GM12878 (cell line): ENCODE measurements around the gene KLF3. TPM values are rescaled to one million over a fixed set of nuclear protein-coding genes. Genes with fewer than 3 reads are reported as not detected.

Experiments used
- ATAC-seq: fragments of 200-7000 bp; cut with Tn5 transposase; 3 replicates; pipeline ENCODE4 v1.9.1; 2020; ENCODE audit warnings: mild to moderate bottlenecking, moderate library complexity
- BruUV-seq: library from RNA; stranded (reverse); fragments of 400-500 nt; replicated peaks from 2 replicates; lab custom pipeline; 2021; lab: Mats Ljungman, UMichigan
- CTCF ChIA-PET: fragments of 300-600 bp; sonication (Branson Sonifier 250); formaldehyde crosslinking; extraction: SDS; loops from one replicate; lab custom pipeline; 2021; ENCODE audit warnings: inconsistent platforms; lab: Yijun Ruan, JAX
- POLR2A ChIA-PET: fragments of 350-600 bp; formaldehyde crosslinking; extraction: SDS; loops from one replicate; lab custom pipeline; 2021; ENCODE audit warnings: inconsistent platforms; lab: Charles Lee
- RAD21 ChIA-PET: fragments of 300-600 bp; sonication (Branson Sonifier 250); formaldehyde crosslinking; loops from one replicate; lab custom pipeline; 2023; ENCODE audit warnings: antibody characterized with exemption; ENCODE audit not compliant: unreplicated experiment; lab: Charles Lee
- SMC1A ChIA-PET: fragments of 300-600 bp; sonication (Branson Sonifier 250); formaldehyde crosslinking; loops from one replicate; lab custom pipeline; 2023; ENCODE audit not compliant: unreplicated experiment, uncharacterized antibody; lab: Charles Lee
- DNase-seq: peaks from one replicate; pipeline ENCODE4 v3.0.0-alpha.2; 2011; ENCODE audit warnings: low read depth, low spot score
- FAIRE-seq: peaks from 3 replicates; lab custom pipeline; 2011; peaks lifted over from hg19 to GRCh38; lab: Jason Lieb, UNC
- H2AFZ ChIP-seq: 2 replicates; pipeline ENCODE4 v1.6.0; 2011; ENCODE audit warnings: low read depth, low read length, control low read depth; ENCODE audit not compliant: control insufficient read depth
- H3K27ac ChIP-seq: 2 replicates; pipeline ENCODE4 v1.5.1; 2011; ENCODE audit warnings: control low read depth; ENCODE audit not compliant: control insufficient read depth, insufficient read depth
- H3K27me3 ChIP-seq, 2 experiments: replicated peaks in 1 of 2; 2 replicates each; pipeline versions ENCODE4 v1.6.0 to v1.6.1; 2011; ENCODE audit warnings: low read length in 1 of 2; ENCODE audit not compliant: control insufficient read depth in 2 of 2, insufficient read depth in 2 of 2
- H3K36me3 ChIP-seq, 2 experiments: 2 replicates each; pipeline ENCODE4 v1.5.1; 2011; ENCODE audit warnings: low read length in 1 of 2; ENCODE audit not compliant: control insufficient read depth in 2 of 2, insufficient read depth in 2 of 2
- H3K4me1 ChIP-seq: 2 replicates; pipeline ENCODE4 v1.6.1; 2011; ENCODE audit warnings: mild to moderate bottlenecking, low read length, moderate library complexity, mixed read lengths; ENCODE audit not compliant: control insufficient read depth, insufficient read depth
- H3K4me2 ChIP-seq: 2 replicates; pipeline ENCODE4 v1.6.0; 2011; ENCODE audit warnings: control low read depth; ENCODE audit not compliant: control insufficient read depth, insufficient read depth
- H3K4me3 ChIP-seq: fragments of 200-600 bp; sonication (generic); 2 replicates; pipeline ENCODE4 v1.5.1; 2016
- H3K79me2 ChIP-seq: 2 replicates; pipeline ENCODE4 v1.6.0; 2011; ENCODE audit warnings: low read length; ENCODE audit not compliant: control insufficient read depth, insufficient read depth
- H3K9ac ChIP-seq: 2 replicates; pipeline ENCODE4 v1.8.0; 2011; ENCODE audit warnings: low read length, control low read depth, mixed read lengths; ENCODE audit not compliant: control insufficient read depth, insufficient read depth
- H3K9me3 ChIP-seq: replicated peaks from 3 replicates; pipeline ENCODE4 v1.5.1; 2011; ENCODE audit warnings: mild to moderate bottlenecking, low read length; ENCODE audit not compliant: control insufficient read depth, insufficient read depth
- H4K20me1 ChIP-seq: 2 replicates; pipeline ENCODE4 v1.6.0; 2011; ENCODE audit not compliant: control insufficient read depth, insufficient read depth
- BACH1 ChIP-seq: fragments of 450-650 bp; IDR thresholded peaks from 2 replicates; pipeline ENCODE4 v1.6.1; 2017; ENCODE audit warnings: mild to moderate bottlenecking, borderline replicate concordance
- CBX3 ChIP-seq: fragments of 200-600 bp; sonication (generic); IDR thresholded peaks from 2 replicates; pipeline ENCODE4 v1.6.1; 2016; ENCODE audit warnings: low read depth, borderline replicate concordance
- FOXK2 ChIP-seq: fragments of 450-650 bp; IDR thresholded peaks from 2 replicates; pipeline ENCODE4 v1.6.1; 2017; ENCODE audit warnings: mild to moderate bottlenecking, moderate library complexity
- MEF2A ChIP-seq: IDR thresholded peaks from 2 replicates; pipeline ENCODE4 v1.6.1; 2011; ENCODE audit warnings: low read depth, mild to moderate bottlenecking, low read length, moderate library complexity; ENCODE audit not compliant: insufficient read depth
- NFIC ChIP-seq: IDR thresholded peaks from 2 replicates; pipeline ENCODE4 v1.6.1; 2012; ENCODE audit warnings: low read depth, mild to moderate bottlenecking, inconsistent platforms, low read length, moderate library complexity
- SPI1 ChIP-seq: IDR thresholded peaks from 2 replicates; pipeline ENCODE4 v1.6.1; 2011; ENCODE audit warnings: low read depth, mild to moderate bottlenecking, low read length, moderate library complexity, borderline replicate concordance; ENCODE audit not compliant: insufficient read depth
- ZNF24 ChIP-seq: fragments of 450-650 bp; IDR thresholded peaks from 2 replicates; pipeline ENCODE4 v1.6.1; 2017; ENCODE audit warnings: antibody characterized with exemption, mild to moderate bottlenecking
- WGBS: methylation state at CpG from one replicate; pipeline ENCODE4 v1.1.6; 2016; ENCODE audit warnings: low lambda C conversion rate; ENCODE audit not compliant: insufficient replicate concordance, insufficient coverage; ENCODE audit errors: missing lambda C conversion rate; 5-methylcytosine and 5-hydroxymethylcytosine counted together
- in situ Hi-C: fragments of 300-500 bp; cut with MboI; formaldehyde crosslinking; loops from 9 replicates; pipeline ENCODE4 v1.14.3; 2018; ENCODE audit warnings: mixed read lengths
- intact Hi-C: fragments of 100-400 bp; cut with micrococcal nuclease; formaldehyde crosslinking; loops from one replicate; pipeline ENCODE4 v1.14.2; 2022; ENCODE audit not compliant: unreplicated experiment
- polyA plus RNA-seq, 11 experiments: library from polyadenylated mRNA; depleted of rRNA in 4 of 11; unstranded in 6 of 11; stranded (reverse) in 5 of 11; fragments of >200 nt; fragmentation: Nextera tagmentation in 4 of 11; fragmentation: Illumina TruSeq in 1 of 11; extraction: Ambion mirVana in 4 of 11; extraction: Trizol in 1 of 11; gene quantifications; 1 replicate in 1 of 11; 2 replicates in 10 of 11; pipeline versions ENCODE4 v1.2.1 to v1.2.3, GENCODE V29; 2011 to 2016; ENCODE audit warnings: inconsistent platforms in 2 of 11, missing spikeins in 2 of 11, low read depth in 1 of 11
- total RNA-seq, 4 experiments: library from RNA; depleted of rRNA in 3 of 4; stranded (reverse); fragments of >200 nt in 3 of 4; fragmentation: Illumina TruSeq in 1 of 4; extraction: Trizol in 1 of 4; gene quantifications; 2 replicates each; pipeline versions ENCODE4 v1.2.1 to v1.2.3, GENCODE V29; 2013 to 2021
- TF ChIP-seq, protein P1 (sequence below): IDR thresholded peaks from 2 replicates; pipeline ENCODE4 v1.6.1; 2011; ENCODE audit warnings: borderline replicate concordance, low read depth, mild to moderate bottlenecking, moderate library complexity, low read length; ENCODE audit not compliant: insufficient read depth, poor library complexity, severe bottlenecking

The KLF3 gene
- total and polyA plus RNA-seq, 10 of the 15 experiments (the other 5 are each of a cell fraction or from before 2014, with no cell fraction given): 1.4 to 5.8 (median 2.1) TPM

DNA sequence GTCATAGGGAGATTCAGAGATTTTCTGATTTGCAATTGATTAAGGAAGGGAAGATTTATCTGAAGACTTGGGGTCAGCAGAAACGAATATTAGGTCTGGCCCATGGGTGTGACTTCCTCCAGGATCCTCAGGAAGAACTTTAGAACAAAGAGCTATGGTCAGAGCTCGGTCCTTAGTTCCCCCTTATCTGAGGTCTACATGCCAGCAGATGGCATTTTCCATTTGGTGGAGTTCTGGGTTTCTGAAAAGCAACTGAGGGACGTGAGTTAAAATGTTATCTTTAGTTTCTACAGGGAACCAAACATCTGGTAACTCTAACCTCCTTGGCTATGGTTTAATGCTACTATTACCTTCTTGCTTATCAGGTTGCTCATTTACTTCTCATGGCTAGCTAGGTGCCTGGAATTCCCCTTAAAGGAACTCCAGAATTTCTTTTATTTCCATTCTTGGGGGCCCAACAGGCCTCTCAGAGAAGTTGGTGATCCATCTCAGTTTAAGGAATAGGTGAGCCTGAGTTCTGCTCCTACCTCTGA, 40.7 kb downstream of the KLF3 start:
- Histone ChIP-seq H3K9me3 (no peaks in the 10 kb centered on the region), H3K9ac (no peak overlapping the region), H3K4me2 (no peak overlapping the region), H3K27ac (no peak overlapping the region), H3K27me3 (no peaks in the 10 kb centered on the region; a peak in 1 of 4 replicates), H3K4me1 (peaks cover 5% of the 10 kb centered on the region), H4K20me1 (no peaks in the 10 kb centered on the region), H2AFZ (no peak overlapping the region), H3K79me2 (no peaks in the 10 kb centered on the region), H3K4me3 (no peak overlapping the region), H3K36me3 (no peaks in the 10 kb centered on the region)
- WGBS: 23% methylated on average over 3 of the region's 3 CpGs
- SMC1A ChIA-PET: interaction anchor here (0.6 to 1.1 kb wide), 3 partner anchors 19 to 635 kb away, joined by 3 read pairs; no protein-coding TSS in a partner anchor
- no TSS peak for BruUV-seq
- RAD21 ChIA-PET: interaction anchor here (1.0 kb wide), 1 partner anchor 30 kb away, joined by 3 read pairs; no protein-coding TSS in a partner anchor
- no peak for TF ChIP-seq CBX3
- no peak for TF ChIP-seq MEF2A
- TF ChIP-seq FOXK2: no peak
- TF ChIP-seq, protein P1, sequence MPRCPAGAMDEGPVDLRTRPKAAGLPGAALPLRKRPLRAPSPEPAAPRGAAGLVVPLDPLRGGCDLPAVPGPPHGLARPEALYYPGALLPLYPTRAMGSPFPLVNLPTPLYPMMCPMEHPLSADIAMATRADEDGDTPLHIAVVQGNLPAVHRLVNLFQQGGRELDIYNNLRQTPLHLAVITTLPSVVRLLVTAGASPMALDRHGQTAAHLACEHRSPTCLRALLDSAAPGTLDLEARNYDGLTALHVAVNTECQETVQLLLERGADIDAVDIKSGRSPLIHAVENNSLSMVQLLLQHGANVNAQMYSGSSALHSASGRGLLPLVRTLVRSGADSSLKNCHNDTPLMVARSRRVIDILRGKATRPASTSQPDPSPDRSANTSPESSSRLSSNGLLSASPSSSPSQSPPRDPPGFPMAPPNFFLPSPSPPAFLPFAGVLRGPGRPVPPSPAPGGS: no peak
- no peak for TF ChIP-seq SPI1
- TF ChIP-seq BACH1: no peak
- no peak for TF ChIP-seq NFIC
- TF ChIP-seq ZNF24: no peak
- CTCF ChIA-PET: interaction anchor here (0.6 to 2.1 kb wide), 7 partner anchors 10 to 525 kb away, joined by 3 to 10 read pairs (median 5); no protein-coding TSS in a partner anchor
- ATAC-seq (no peak), DNase-seq (no peak), FAIRE-seq (no peak)
- intact Hi-C loops (no loop called here), in situ Hi-C loops (no loop called here)
- POLR2A ChIA-PET: interaction anchor here (0.6 kb wide), 1 partner anchor 9 kb away, joined by 3 read pairs; no protein-coding TSS in a partner anchor
